ENCODE results near the gene ABCB6.

DNA sequence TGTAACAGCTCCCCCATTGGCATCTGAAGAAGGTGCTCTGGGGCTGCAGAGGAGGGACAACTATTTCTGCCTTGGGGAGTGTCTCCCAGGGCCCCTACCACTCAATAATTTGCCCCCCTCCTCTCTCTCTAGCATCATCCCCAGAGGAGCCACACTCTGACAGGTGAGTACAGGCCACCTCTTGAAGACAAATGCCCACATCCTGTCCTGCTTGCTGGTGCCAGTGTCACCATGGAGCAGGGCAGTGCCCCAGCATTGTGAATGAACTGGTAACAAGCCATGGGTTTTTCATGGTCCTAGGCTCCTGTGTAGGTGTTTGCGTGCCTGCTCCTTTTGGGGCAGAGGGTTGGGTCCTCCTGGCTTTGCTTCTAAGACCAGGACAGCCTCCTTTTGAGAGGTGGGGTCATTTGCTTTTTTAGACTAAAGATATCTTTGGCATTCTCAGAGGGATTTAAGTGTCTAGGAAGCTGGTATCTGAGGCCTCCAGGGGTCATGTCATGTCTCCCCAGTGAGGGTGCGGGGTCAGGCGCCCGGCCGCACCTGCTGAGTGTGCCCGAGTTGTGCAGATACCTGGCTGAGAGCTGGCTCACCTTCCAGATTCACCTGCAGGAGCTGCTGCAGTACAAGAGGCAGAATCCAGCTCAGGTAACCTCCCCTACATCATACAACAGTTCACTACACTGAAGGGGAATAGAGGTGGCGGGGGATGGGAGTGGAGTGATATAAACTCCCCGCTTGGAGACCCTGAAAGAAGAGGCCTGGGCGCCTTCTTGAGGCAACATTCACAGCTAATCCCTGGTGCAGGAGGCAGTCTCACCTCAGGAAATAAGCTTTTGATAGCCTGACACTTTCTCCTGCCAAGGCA lies 38.9 kb downstream of the ABCB6 start:
- no peak for TF ChIP-seq EZH2 (IDR thresholded peaks at IDR 0.05; ENCODE audit: insufficient read depth, poor library complexity, severe bottlenecking)
- TF ChIP-seq EZH2phosphoT487 (IDR thresholded peaks at IDR 0.05; ENCODE audit: insufficient read depth, low read depth): no peak

Data from GM23248 (cell line).